SK-N-MC (cell line): Measurements from ENCODE around the gene GOLGA8M.
"Not testable (repeated sequence)": the region's sequence is repeated elsewhere in the genome, so short reads cannot be mapped to it uniquely, and the experiment has no call there.

ENCODE experiments used
- EZH2 ChIP-seq: fragments of 200-600 bp; sonication (generic); IDR thresholded peaks from one replicate; pipeline ENCODE4 v1.6.1; 2017; ENCODE audit warnings: antibody characterized with exemption
- FOXP2 ChIP-seq: optimal IDR thresholded peaks from 2 replicates; pipeline ENCODE3; 2011; ENCODE audit warnings: mild to moderate bottlenecking, moderate library complexity; ENCODE audit not compliant: insufficient read depth; ENCODE audit errors: extremely low read length, control extremely low read depth
- POLR2AphosphoS5 ChIP-seq: IDR thresholded peaks from 2 replicates; pipeline ENCODE4 v1.6.1; 2012; ENCODE audit warnings: mild to moderate bottlenecking, low read depth, low read length, borderline replicate concordance

DNA sequence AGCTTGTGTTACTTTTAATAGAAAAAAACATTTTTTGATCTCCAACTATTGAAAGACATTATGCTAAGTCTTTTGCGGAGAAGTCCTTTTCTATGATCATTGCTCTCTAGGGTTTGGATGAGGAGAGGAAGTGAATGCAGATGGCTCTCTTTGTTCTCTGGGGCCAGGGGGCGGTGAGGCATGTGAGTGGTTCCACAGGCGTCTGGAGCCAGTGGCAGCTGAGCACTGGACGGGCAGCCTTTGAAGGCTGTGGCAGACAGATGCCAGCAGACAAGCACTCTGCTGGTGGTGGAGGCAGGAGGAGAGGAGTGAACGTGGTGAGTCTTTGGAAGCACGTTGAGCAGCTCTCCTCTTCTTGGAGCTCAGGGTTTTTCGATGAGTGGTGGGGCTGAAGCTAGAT, 51.5 kb downstream of the GOLGA8M start:
- TF ChIP-seq POLR2AphosphoS5, EZH2, FOXP2: not testable (repeated sequence)
